A673 (cell line): ENCODE data around the gene WDR20. TPM values are rescaled to one million over a fixed set of nuclear protein-coding genes. Genes with fewer than 3 reads are reported as not detected.
"Not testable (repeated sequence)": the region's sequence is repeated elsewhere in the genome, so short reads cannot be mapped to it uniquely, and the experiment has no call there.

Experiments used
- BruUV-seq: library from RNA; stranded (reverse); fragments of 400-500 nt; replicated peaks from 2 replicates; lab custom pipeline; 2021; lab: Mats Ljungman, UMichigan
- CTCF ChIA-PET: fragments of 300-600 bp; sonication (Branson Sonifier 250); formaldehyde crosslinking; loops from one replicate; lab custom pipeline; 2022; ENCODE audit warnings: antibody characterized with exemption; lab: Charles Lee
- POLR2A ChIA-PET: fragments of 300-600 bp; sonication (Branson Sonifier 250); formaldehyde crosslinking; loops from one replicate; lab custom pipeline; 2022; ENCODE audit warnings: antibody characterized with exemption; ENCODE audit not compliant: low non-redundant PET; lab: Charles Lee
- DNase-seq: peaks from one replicate; pipeline ENCODE4 v3.0.0-alpha.2; 2015; ENCODE audit warnings: low spot score
- H3K27ac ChIP-seq: fragments of 200-600 bp; sonication (generic); 2 replicates; pipeline ENCODE4 v1.5.1; 2016; ENCODE audit warnings: mixed run types, low read depth, mild to moderate bottlenecking, mixed read lengths, antibody characterized with exemption, low read length; ENCODE audit not compliant: poor library complexity, severe bottlenecking
- H3K27me3 ChIP-seq: fragments of 200-600 bp; sonication (generic); replicated peaks from 2 replicates; pipeline ENCODE4 v1.6.1; 2017; ENCODE audit warnings: mixed run types, low read depth, mild to moderate bottlenecking, mixed read lengths, antibody characterized with exemption, low read length; ENCODE audit not compliant: insufficient read depth, poor library complexity
- H3K36me3 ChIP-seq: fragments of 200-600 bp; sonication (generic); 2 replicates; pipeline ENCODE4 v1.6.1; 2016; ENCODE audit warnings: mixed run types, mild to moderate bottlenecking, mixed read lengths, antibody characterized with exemption, low read length; ENCODE audit not compliant: insufficient read depth, poor library complexity, severe bottlenecking
- H3K4me1 ChIP-seq: fragments of 200-600 bp; sonication (generic); 2 replicates; pipeline ENCODE4 v1.6.1; 2017; ENCODE audit warnings: mixed run types, mild to moderate bottlenecking, mixed read lengths, antibody characterized with exemption, low read length; ENCODE audit not compliant: insufficient read depth, poor library complexity, severe bottlenecking
- H3K4me3 ChIP-seq: fragments of 200-600 bp; sonication (generic); 2 replicates; pipeline ENCODE4 v1.5.1; 2016; ENCODE audit warnings: low read depth, mixed run types, mild to moderate bottlenecking, mixed read lengths, low read length; ENCODE audit not compliant: poor library complexity, severe bottlenecking
- H3K9me3 ChIP-seq: fragments of 200-600 bp; sonication (generic); 2 replicates; pipeline ENCODE4 v1.6.1; 2016; ENCODE audit warnings: mixed run types, low read depth, mild to moderate bottlenecking, mixed read lengths, antibody characterized with exemption, low read length; ENCODE audit not compliant: poor library complexity, severe bottlenecking
- EZH2 ChIP-seq: fragments of 200-600 bp; sonication (generic); IDR thresholded peaks from 2 replicates; pipeline ENCODE4 v1.6.1; 2017; ENCODE audit warnings: borderline replicate concordance, low read depth, mild to moderate bottlenecking, mixed read lengths, antibody characterized with exemption, low read length; ENCODE audit not compliant: poor library complexity, severe bottlenecking
- intact Hi-C: fragments of 100-400 bp; cut with micrococcal nuclease; formaldehyde crosslinking; loops from one replicate; pipeline ENCODE4 v1.10.0; 2022; ENCODE audit not compliant: unreplicated experiment
- total RNA-seq: library from RNA; stranded (reverse); gene quantifications from 2 replicates; pipeline ENCODE4 v1.2.3, GENCODE V29; 2021
- TF ChIP-seq, protein P1 (sequence below): fragments of 300-800, 200-600 bp; sonication (generic); conservative IDR thresholded peaks from 2 replicates; pipeline ENCODE4 v1.5.1; 2017; ENCODE audit warnings: low read depth, mild to moderate bottlenecking, antibody characterized with exemption, low read length, moderate library complexity, mixed read lengths

WDR20 gene
- total RNA-seq, 1 experiment from 2014 or later, result 28.3 TPM

DNA sequence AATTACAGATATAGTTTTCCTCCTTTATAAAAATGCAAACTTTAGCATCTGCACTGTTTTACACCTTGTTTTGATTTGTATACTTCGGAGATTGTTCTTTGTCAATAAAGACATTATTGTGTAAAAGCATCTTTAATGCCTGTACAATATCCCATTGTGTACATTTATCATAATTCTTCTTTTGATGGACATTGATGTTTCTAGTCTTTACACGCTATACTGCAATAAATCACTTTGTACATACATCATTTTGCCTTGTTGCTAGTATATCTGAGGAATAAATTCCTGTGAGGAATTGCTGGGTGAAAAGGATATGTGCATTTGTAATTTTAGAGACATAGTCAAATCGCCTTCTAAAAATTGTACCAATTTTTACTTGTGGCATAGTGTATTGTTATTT is 30.4 kb downstream of the WDR20 start:
- POLR2A ChIA-PET, result no interaction called here
- CTCF ChIA-PET, result no interaction called here

DNA sequence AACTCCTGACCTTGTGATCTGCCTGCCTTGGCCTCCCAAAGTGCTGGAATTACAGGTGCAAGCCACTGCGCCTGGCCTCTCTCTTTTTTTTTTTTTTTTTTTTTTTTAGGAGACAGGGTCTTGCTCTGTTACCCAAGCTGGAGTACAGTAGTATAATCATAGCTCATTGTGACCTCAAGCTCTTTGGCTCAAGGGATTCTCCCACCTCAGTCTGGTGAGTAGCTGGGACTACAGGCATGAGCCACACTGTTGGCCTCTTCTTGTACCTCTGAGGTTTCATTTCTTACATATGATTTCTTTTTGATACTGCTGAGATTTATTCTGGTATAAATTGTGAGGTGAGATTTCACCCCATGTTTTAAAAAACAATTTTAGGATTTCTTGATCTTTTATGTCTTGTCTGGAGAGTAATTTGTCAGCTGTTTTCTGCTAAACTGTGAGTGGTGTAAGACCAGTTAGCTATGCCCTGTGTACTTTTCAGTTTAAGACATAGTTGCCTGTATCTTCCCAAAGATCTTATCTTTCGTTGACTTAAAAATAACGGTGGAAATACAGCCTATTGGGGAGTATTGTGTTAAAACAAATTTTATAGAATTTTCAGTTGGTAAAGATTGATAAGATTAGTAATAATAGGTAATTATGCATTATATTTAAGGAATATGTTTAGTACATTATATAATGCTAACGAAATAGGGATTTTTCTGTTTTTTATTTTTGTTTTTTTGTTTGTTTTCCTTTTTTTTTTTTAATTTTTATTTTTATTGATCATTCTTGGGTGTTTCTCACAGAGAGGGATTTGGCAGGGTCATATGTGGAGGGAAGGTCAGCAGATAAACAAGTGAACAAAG is 31.7 kb downstream of the WDR20 start:
- Histone ChIP-seq H3K27ac (no peak overlapping the region), H3K4me3 (no peak overlapping the region), H3K9me3 (no peaks in the 10 kb centered on the region), H3K27me3 (no peaks in the 10 kb centered on the region), H3K36me3 (no peaks in the 10 kb centered on the region), H3K4me1 (no peaks in the 10 kb centered on the region)
- ChIA-PET POLR2A (interaction anchor here (0.7 kb wide), 1 partner anchor 52 kb away, joined by 5 read pairs; no protein-coding TSS in a partner anchor), CTCF (no interaction called here)
- intact Hi-C loops, result no loop called here
- TF ChIP-seq EZH2, result no peak
- TF ChIP-seq, protein P1, sequence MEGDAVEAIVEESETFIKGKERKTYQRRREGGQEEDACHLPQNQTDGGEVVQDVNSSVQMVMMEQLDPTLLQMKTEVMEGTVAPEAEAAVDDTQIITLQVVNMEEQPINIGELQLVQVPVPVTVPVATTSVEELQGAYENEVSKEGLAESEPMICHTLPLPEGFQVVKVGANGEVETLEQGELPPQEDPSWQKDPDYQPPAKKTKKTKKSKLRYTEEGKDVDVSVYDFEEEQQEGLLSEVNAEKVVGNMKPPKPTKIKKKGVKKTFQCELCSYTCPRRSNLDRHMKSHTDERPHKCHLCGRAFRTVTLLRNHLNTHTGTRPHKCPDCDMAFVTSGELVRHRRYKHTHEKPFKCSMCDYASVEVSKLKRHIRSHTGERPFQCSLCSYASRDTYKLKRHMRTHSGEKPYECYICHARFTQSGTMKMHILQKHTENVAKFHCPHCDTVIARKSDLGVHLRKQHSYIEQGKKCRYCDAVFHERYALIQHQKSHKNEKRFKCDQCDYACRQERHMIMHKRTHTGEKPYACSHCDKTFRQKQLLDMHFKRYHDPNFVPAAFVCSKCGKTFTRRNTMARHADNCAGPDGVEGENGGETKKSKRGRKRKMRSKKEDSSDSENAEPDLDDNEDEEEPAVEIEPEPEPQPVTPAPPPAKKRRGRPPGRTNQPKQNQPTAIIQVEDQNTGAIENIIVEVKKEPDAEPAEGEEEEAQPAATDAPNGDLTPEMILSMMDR, result no peak
- DNase-seq, result no peak
- no TSS peak for BruUV-seq

More for the DNA sequence above, 30.4 kb downstream of the WDR20 start:
- Histone ChIP-seq H3K36me3 (no peaks in the 10 kb centered on the region), H3K27me3 (no peaks in the 10 kb centered on the region), H3K4me1 (no peaks in the 10 kb centered on the region), H3K27ac (no peak overlapping the region), H3K9me3 (no peaks in the 10 kb centered on the region), H3K4me3 (no peak overlapping the region)
- no TSS peak for BruUV-seq
- intact Hi-C loops, result no loop called here
- TF ChIP-seq EZH2, result no peak
- TF ChIP-seq, protein P1, result no peak
- no peak for DNase-seq

DNA sequence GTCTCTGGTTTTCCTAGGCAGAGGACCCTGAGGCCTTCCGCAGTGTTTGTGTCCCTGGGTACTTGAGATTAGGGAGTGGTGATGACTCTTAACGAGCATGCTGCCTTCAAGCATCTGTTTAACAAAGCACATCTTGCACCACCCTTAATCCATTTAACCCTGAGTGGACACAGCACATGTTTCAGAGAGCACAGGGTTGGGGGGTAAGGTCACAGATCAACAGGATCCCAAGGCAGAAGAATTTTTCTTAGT is 32.2 kb downstream of the WDR20 start:
- BruUV-seq, H3K4me3 ChIP-seq, intact Hi-C loops, H3K9me3 ChIP-seq, H3K27me3 ChIP-seq, H3K27ac ChIP-seq, H3K36me3 ChIP-seq, CTCF ChIA-PET, POLR2A ChIA-PET, DNase-seq, H3K4me1 ChIP-seq: not testable (repeated sequence)

DNA sequence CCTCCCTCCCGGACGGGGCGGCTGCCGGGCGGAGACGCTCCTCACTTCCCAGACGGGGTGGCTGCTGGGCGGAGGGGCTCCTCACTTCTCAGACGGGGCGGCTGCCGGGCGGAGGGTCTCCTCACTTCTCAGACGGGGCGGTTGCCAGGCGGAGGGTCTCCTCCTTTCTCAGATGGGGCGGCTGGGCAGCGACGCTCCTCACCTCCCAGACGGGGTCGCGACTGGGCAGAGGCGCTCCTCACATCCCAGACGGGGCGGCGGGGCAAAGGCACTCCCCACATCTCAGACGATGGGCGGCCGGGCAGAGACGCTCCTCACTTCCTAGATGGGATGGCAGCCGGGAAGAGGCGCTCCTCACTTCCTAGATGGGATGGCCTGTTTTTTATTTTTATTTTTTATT is 33.0 kb downstream of the WDR20 start:
- H3K4me1 ChIP-seq, H3K9me3 ChIP-seq, CTCF ChIA-PET, BruUV-seq, H3K27ac ChIP-seq, H3K27me3 ChIP-seq, intact Hi-C loops, H3K36me3 ChIP-seq, H3K4me3 ChIP-seq, DNase-seq: not testable (repeated sequence)
- POLR2A ChIA-PET, result interaction anchor here (0.7 kb wide), 1 partner anchor 398 kb away, joined by 4 read pairs; no protein-coding TSS in a partner anchor
